Measurements from ENCODE around the gene MINDY2. TPM values are rescaled to one million over a fixed set of nuclear protein-coding genes. Genes with fewer than 3 reads are reported as not detected.
"Not testable (repeated sequence)": the region's sequence is repeated elsewhere in the genome, so short reads cannot be mapped to it uniquely, and the experiment has no call there.

The MINDY2 gene
- polyA plus RNA-seq, 12 donors, result 9.1 to 15.7 (median 11.3) TPM; not detected in 1

DNA sequence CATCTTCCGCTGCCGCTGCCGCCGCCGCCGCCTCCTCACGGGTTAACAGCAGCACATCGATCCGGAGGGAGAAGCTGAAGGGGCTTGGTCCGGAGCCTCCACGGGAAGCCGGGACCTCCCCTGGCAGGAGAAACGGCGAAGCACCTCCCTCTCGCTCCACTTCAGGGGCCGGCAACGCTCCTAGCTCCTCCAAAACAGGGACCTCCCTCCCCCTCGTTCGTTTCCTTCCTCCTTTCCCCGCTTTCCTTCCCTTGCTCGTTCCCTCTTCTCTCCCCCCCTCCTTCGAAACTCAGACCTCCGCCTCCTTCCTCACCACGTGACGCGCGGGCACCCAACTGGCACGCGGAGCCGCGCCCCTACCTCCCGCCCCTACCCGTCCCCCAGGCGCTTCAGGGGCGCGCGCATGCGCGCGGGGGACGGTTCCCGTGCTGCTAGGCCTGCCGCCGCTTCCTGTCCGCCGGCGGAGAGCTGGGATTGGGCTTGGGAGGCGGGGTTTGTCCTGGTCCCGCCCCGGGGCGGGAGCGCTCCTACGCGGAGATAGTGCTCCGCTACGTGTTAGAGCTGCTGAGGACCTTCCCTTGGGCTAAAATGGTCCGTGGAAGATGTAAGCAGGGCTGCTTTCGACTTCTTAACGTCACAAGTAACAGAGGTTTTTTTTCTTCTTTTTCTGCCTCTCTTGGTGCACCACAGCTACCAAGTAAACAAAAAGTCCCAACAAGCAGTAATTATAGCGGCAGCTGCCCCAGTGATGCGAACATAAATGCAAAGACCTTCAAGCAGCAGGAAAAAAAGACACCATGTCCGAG, 21.4 kb upstream of the MINDY2 start, which contains the start of gene ADAM10:
ADAM10 (minus strand) TSS at position 176 of the 806 bp plus-strand sequence; CDS start at position 3, 173 bp downstream.
- DNase-seq, result peak; percentile 99

DNA sequence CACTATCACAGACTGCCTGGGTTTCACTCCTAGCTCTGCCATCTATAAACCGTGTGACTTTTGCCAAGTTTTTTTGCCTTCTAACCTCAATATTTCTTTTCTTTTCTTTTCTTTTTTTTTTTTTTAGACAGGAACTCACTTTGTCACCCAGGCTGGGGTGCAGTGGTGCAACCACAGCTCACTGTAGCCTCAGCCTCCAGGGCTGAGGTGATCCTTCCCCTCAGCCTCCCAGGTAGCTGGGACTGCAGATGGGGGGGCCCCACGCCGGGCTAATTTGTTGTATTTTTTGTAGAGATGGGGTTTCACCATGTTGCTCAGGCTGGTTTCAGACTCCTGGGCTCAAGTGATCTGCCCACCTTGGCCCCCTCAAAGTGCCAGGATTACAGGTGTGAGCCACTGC, 18.4 kb upstream of the MINDY2 start:
- DNase-seq, result no peak

DNA sequence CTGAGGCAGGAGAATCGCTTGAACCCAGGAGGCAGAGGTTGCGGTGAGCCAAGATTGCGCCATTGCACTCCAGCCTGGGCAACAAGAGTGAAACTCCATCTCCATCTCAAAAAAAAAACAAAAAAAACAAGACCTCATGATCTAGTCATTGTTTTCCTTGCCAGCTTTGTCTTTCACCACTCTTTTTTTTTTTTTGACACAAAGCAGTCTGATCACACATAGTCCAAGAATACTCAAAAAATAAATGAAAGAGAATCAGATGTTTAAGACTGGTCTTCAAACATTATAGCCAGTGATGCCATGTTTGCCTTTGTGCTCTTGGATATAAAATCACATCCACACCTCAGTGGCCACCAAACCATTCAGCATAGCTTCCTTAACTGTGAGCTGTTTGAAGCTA, 15.8 kb upstream of the MINDY2 start:
- DNase-seq, result no peak

DNA sequence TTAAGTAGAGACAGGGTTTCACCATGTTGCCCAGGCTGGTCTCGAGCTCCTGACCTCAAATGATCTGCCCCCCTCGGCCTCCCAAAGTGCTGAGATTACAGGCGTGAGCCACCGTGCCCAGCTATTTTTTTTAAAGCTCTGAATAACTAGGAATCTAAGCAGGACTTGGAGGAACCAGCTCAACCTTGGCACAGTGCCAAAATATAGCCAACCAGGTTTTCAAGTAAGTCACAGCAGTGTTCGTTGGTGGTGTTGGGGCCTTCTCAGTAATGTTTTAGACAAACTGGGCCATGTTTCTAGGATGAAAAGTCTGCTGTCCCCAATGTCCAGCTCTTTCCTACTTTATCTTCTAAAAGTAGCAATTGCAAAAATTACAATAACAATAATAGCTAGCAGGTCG, 15.1 kb upstream of the MINDY2 start:
- DNase-seq, result no peak

DNA sequence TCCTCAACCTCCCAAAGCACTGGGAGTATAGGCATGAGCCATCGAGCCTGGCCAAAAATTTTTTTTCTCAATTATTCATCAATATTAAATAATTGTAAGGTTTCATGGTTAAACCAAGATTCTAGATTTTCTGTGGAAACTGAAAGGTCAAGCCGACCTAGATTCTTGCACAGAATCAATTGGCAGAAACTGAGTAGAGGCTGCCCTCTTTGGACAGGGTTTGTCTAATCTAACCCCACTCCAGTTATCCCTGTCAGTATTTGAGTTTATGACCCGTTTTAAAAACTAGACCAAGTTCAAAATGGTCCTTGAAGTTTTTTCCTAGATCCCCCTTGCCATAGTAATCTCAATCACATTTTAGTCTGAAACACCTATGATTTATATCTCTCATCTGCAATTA, 13.0 kb upstream of the MINDY2 start:
- no peak for DNase-seq

DNA sequence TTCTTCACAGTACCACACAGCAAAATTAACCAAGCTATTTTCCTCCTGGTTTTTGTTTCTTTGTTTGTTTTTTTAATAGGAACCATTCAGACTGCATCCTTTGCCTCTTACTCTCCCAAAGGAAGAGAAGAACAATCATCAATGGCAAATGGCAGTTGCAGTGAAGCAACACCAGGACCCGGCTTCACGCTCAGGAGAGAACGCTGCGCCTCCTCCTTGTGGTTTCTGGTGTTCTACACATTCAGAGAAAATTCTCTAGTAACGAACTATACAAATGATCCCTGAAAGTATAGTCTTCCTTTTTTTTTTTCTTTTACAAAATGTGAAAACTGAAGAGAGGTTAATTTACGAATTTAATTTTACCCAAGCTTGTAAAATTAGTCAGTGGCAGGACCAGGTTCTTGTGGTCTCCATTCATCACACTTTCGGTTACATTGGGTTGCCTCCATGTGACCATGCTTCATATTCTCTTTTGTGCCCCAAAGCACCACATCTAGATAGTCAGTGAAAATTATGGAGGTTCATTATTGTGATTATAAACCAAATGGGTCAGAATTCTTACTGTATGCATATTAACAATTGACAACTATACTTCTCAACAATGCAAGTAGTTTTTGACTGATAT, 10.6 kb upstream of the MINDY2 start:
- DNase-seq, result no peak

DNA sequence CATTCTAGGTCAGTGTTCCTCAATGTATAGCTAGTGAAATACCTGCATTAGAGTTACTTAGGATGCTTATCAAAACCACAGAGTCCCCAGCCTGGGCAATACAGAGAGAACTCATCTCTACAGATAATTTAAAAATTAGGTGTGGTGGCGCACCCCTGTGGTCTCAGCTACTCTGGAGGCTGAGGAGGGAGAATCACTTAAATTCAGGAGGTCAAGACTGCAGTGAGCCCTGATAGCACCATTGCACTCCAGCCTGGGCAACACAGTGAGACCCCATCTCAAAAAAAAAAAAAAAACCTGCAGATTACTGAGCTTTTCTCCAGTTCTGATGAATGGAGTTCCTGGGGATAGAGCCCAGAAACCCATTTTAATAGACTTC, 10.1 kb upstream of the MINDY2 start:
- DNase-seq, result no peak

DNA sequence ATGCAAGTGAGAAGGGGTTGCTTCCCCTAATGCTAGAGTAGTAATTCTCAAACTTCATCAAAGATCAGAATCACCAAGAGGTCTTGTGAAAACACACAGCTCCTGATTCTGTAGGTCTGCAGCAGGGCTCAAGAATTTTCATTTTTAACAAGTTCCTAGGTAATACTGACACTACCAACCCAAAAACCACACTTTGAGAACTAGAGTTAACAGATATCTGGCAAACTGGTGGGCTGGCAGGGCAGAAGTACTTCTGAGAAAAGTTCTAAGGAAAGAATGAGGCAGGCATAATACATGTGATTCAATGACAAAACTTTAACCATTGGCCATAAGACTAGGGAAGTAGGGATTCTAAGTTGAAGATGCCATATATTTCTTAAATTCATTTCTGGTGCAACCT, 8.8 kb upstream of the MINDY2 start:
- DNase-seq, result no peak

DNA sequence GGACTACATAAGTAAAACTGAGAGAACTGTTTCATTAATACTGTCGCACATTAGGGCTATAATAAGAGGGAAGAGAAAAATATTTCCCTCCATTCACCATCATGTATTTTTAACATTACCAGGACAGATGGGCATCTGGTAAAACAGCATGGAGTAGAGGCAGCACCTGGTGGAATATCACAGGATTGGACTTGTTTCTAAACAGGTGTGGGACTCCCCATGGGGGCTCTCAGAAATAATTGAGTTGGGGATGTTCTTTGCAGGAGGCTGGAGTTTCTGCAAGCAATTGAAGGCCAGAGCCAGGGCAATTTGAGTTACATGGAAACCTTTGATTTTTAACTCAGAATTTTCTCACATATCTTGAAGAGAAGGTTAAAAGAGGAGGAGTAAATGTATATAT, 8.4 kb upstream of the MINDY2 start:
- no peak for DNase-seq

DNA sequence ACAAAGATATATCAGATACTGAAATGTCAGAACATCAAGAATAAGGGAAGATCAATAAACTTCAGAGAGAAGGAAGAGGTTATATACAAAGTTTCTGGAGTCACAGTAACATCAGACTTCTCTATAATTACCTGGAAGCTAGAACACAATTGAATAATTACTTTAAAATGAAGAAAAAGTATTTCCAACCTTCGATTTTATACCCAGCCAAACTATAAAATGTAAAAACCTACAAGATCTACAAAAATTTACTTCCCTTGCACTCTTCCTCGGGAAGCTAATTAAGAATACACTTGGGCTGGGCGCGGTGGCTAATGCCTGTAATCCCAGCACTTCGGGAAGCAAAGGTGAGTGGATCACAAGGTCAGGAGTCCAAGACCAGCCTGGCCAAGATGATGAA, 6.6 kb upstream of the MINDY2 start:
- no peak for DNase-seq

DNA sequence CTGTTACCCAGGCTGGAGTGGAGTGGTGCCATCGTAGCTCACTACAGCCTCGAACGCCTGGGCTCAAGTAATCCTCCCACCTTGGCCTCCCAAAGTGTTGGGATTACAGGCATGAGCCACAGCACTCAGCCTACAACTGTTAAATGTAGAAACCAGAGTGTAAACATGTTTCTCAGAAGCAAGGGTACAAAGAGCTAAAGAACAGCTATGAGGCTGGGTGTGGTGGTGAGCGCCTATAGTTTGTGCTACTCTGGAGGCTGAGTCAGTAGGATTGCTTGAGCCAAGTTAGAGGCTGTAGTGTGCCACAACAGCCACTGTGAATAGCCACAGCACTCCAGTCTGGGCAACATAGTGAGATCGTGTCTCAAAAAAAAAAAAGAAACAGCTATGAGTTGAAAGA, 4.8 kb upstream of the MINDY2 start:
- DNase-seq, result no peak

DNA sequence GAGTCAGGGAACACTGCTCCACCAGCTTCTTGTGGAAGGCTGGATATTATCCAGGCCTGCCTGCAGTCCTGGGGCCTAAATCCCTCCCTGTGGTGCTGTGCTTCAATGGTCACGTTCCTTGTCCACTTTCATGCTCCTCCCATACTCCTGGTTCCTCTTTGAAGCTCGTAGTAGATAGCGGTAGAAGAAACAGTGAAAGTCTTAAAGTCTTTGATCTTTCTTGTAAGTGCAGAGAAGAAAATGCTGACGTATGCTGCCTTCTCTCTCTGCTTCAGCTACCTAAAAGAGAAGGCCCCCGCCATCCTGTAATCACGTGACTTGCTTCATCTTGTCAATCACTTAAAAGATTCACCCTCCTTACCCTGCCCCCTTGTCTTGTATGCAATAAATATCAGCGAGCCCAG, 2.5 kb upstream of the MINDY2 start:
- not testable (repeated sequence) for DNase-seq

DNA sequence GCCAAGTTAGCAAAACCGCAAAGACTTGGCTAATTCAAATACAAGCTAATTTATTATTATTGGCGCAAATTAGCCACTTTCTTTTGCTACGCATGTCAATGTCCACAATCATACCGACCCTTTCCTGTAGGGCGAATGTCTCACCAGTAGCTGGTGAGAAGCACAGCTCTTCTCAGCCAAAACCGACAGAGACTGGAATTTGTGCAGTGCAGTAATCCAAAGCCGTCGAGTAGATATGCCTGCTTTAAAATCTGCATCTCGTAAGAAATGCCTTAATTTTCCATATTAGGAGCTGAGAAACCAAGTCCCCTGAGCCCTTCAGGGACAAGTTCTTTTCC, 614 bp upstream of the MINDY2 start:
- DNase-seq, result no peak

DNA sequence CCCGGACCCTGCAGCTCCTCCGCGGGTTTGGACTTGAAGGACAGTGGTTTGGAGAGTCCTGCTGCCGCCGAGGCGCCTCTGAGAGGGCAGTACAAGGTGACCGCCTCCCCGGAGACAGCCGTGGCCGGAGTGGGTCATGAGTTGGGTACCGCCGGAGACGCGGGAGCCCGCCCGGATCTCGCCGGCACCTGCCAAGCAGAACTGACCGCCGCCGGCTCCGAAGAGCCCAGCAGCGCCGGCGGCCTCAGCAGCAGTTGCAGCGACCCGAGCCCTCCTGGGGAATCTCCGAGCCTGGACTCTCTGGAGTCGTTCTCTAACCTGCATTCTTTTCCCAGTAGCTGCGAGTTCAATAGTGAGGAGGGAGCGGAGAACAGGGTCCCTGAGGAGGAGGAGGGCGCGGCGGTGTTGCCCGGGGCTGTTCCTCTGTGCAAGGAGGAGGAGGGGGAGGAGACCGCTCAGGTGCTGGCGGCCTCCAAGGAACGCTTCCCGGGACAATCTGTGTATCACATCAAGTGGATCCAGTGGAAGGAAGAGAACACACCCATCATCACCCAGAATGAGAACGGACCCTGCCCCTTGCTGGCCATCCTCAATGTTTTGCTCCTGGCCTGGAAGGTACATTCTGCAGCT, 634 bp downstream of the MINDY2 start:
- DNase-seq, result peak; percentile 46

DNA sequence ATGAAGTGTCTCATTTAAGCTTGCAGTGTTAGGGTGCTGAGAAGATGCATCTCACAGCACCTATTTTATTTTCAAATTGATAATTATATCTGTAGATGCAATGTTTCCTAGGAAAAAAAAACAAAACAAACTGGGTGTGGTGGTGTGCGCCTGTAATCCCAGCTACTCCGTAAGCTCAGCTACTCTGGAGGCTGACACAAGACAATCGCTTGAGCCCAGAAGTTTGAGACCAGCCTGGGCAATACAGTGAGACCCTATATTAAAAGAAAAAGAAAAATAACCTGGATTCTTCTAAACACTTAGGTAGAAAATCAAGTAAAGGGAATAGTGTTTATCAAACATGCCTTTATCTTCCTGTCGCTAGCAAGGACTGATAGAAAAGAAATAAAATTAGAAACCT, 1.9 kb downstream of the MINDY2 start:
- no peak for DNase-seq

DNA sequence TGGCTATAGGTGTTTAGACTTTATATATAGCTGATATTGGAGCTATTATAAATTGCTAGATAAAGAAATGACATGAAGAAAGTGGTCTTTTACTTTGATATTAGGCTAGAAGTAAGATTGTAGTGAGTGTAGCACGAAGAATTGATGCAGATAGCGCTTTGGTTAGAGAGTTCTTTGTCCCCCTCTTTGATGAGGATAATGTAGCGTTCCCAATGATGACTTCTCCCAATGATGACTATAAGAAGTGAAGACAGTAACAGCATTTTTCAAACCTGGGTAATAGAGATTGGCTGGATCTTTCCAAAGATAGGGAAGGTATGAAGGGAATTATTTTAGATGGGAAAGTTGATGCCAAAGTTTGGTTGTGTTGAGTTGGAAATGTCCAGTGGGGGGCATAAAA, 4.3 kb downstream of the MINDY2 start:
- DNase-seq, result no peak

DNA sequence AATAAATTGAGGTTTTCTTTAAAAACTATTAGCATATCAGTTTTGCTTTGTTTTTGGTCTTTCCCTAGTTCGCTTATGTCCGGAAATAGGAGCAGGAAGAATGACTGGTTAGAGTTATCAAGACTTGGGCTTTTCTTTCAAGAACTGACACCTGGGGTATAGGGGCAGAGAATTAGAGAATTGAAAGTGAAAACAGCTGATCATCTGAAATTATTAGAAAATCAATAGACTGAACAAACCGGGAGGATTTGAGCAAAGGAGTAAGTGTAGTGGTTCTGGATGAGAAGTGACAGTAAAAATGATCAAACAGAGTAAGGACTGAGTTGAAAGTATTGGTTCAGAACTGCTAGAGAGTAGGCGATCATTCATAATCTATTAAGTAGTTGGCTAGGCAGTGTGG, 6.0 kb downstream of the MINDY2 start:
- DNase-seq, result no peak

DNA sequence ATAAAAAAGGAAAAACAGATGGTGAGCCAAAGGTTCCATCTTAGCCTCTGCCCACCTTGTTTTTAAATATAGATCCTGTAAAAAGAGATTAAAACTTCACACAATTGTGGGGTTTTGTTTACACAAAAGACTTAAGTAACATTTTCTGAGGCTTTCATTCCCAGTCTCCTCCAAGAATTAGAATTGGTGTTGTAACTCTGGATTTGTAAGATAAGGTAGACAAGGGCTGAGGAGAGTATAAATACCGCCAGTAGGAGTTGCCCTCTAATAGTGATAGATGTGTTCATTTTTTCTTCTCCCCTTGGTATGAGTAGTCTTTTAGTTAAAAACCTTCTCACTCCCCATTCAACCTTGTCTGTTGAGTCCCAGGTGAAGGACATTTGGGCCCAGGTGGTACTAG, 8.5 kb downstream of the MINDY2 start:
- no peak for DNase-seq

DNA sequence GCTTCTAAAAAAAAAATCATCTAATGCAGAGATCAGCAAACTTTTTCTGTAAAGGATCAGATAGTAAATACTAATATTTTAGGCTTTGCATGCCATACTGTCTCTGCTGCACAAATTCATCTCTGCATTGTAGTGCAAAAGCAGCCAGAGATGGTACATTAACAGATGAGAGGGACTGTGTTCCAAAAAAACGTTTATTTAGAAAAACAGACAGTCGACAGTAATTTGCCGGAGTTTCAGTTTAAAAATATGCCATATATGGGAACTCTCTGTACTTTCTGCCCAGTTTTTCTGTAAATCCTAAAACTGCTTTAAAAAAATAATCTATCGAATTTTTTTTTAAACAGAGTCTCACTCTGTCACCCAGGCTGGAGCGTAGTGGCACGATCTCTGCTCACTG, 14.3 kb downstream of the MINDY2 start:
- DNase-seq, result no peak

DNA sequence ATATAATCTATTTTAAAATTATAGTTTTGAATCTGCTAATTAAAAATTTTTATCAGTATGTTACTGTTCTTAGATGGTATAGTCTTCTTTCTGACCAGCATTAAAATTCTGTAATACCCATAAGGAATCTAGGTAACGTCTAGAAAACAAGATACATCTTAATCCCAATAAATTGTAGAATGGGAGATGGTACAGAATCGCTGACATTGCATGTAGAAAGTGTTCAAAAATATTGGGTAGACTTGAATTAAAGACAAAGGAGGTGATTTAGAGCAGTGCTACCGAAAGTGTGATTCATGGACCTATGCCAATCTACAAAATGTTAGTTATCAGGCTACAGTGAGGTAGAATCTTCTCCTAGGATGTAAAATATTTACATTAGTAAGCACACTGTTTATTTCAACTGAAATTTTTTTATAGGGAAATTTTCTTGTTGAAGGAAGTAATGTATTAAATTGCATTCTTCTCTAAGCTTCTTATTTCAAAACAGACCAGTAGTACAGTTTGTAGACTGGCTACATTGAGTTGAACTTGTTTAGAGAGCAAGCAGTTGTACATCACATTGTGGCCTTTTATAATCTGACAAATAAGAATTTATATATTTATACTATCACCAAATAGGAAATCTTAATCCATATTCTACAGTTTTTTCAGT, 17.1 kb downstream of the MINDY2 start:
- DNase-seq, result no peak

DNA sequence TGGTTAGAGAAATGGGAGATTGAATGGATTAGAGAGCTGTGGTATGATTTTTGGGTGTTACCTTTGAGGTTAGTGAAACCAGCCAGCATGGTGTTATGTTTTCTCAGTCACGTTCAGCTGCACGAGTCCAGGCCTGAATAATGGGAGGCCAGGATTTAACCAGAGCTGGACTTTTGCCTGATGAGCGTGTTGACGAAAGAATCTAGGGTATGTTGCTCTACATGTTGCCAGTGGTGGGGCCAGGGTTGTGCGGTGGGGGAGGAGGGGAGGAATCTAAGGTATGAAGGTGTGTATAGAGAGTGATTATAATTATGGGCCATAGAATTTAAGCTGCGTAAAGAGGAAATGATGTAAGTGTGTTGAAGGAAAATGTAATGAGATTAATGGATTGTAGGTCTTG, 22.8 kb downstream of the MINDY2 start:
- no peak for DNase-seq

DNA sequence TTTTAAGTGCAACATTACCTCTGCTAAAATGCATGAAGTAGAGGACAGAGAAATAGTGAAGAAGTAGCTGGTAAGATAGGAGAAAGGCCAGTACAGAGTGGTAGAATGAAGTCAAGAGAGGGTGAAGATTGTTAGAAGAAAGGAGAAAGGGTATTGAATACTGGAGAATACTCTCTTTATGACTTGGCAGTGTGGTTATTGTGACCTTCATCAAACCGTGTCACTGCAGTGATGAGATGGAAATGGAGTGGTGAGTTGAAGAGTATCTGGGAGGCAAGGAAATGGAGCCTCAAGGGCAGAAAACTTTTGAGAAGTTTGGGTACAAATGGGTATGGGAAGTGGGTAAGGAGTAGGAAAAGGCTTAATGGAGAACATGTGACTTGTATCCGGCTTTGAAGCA, 24.7 kb downstream of the MINDY2 start:
- no peak for DNase-seq

DNA sequence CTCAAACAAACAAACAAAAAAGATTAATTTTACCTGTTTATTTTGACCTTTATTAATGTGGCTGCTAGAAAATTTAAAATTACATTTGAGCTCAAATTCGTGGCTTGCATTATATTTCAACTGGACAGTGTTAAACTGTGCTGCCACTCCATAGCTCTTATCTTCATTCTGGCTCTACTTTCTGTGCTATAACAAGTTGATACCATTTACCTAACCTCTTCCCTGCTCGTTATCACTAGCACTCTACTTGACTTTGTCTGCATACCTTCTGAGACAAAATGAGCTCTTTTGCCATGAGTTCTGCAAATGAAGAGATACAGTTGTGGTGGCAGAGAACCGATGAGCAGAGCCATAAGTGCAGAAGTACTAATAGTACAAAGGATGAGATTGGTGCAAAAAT, 26.4 kb downstream of the MINDY2 start:
- DNase-seq, result no peak
